HCT116 (cell line): ENCODE data around the gene DENND5A. TPM values are rescaled to one million over a fixed set of nuclear protein-coding genes. Genes with fewer than 3 reads are reported as not detected.

ENCODE experiments used
- ATAC-seq: fragments of 200-7000 bp; cut with Tn5 transposase; 2 replicates; pipeline ENCODE4 v1.9.1; 2020; ENCODE audit warnings: mild to moderate bottlenecking, moderate library complexity
- BruUV-seq: library from RNA; stranded (reverse); fragments of 400-500 nt; replicated peaks from 2 replicates; lab custom pipeline; 2021; lab: Mats Ljungman, UMichigan
- CTCF ChIA-PET: fragments of 300-600 bp; sonication (Branson Sonifier 250); formaldehyde crosslinking; loops from one replicate; lab custom pipeline; 2021; ENCODE audit warnings: antibody characterized with exemption; lab: Charles Lee
- POLR2A ChIA-PET: fragments of 300-600, 350-600 bp; sonication (Branson Sonifier 250); formaldehyde crosslinking; loops from one replicate; lab custom pipeline; 2021; ENCODE audit warnings: antibody characterized with exemption; lab: Charles Lee
- RAD21 ChIA-PET, 2 experiments: fragments of 300-600 bp; sonication (Branson Sonifier 250); formaldehyde crosslinking; loops; one replicate each; lab custom pipeline; 2023; ENCODE audit warnings: low total read pairs in 2 of 2; ENCODE audit not compliant: uncharacterized antibody in 2 of 2, unreplicated experiment in 2 of 2, low non-redundant PET in 1 of 2; lab: Charles Lee
- DNase-seq: peaks from one replicate; pipeline ENCODE4 v3.0.0-alpha.2; 2010; ENCODE audit warnings: low read depth, low spot score
- H2AFZ ChIP-seq: fragments of 200-600 bp; shearing (Covaris generic), sonication (generic); 2 replicates; pipeline ENCODE4 v1.6.1; 2017; ENCODE audit warnings: low read depth, mixed run types, mixed read lengths, antibody characterized with exemption, low read length; ENCODE audit not compliant: poor library complexity, severe bottlenecking
- H3K27ac ChIP-seq: 2 replicates; pipeline ENCODE4 v1.5.1; 2012; ENCODE audit warnings: low read depth, low read length
- H3K27me3 ChIP-seq: fragments of 200-600 bp; sonication (generic); 2 replicates; pipeline ENCODE4 v1.6.1; 2016; ENCODE audit warnings: mixed run types, low read length, mixed read lengths; ENCODE audit not compliant: insufficient read depth
- H3K36me3 ChIP-seq, 2 experiments: fragments of 200-500 bp in 1 of 2; fragments of 200-600 bp in 1 of 2; sonication (Bioruptor generic) in 1 of 2; sonication (generic) in 1 of 2; 2 replicates each; pipeline versions ENCODE4 v1.5.1 to v1.6.1; 2014 to 2016; ENCODE audit warnings: low read length in 2 of 2, inconsistent platforms in 1 of 2, mixed read lengths in 1 of 2, mixed run types in 1 of 2; ENCODE audit not compliant: insufficient read depth in 2 of 2, control insufficient read depth in 1 of 2
- H3K4me1 ChIP-seq, 2 experiments: fragments of 200-600 bp in 1 of 2; sonication (generic) in 1 of 2; 2 replicates each; pipeline versions ENCODE4 v1.5.1 to v1.6.1; 2012 to 2017; ENCODE audit warnings: low read length in 2 of 2, inconsistent platforms in 1 of 2, mild to moderate bottlenecking in 1 of 2, mixed read lengths in 1 of 2, mixed run types in 1 of 2, moderate library complexity in 1 of 2; ENCODE audit not compliant: insufficient read depth in 2 of 2, control insufficient read depth in 1 of 2
- H3K4me2 ChIP-seq: fragments of 200-600 bp; sonication (generic); 2 replicates; pipeline ENCODE4 v1.6.1; 2017; ENCODE audit warnings: mixed run types, low read length, mixed read lengths
- H3K4me3 ChIP-seq, 2 experiments: fragments of 200-600 bp in 1 of 2; sonication (generic) in 1 of 2; replicated peaks in 1 of 2; 2 replicates each; pipeline ENCODE4 v1.5.1; 2011 to 2016; ENCODE audit warnings: low read length in 2 of 2, control low read depth in 1 of 2, low read depth in 1 of 2, mild to moderate bottlenecking in 1 of 2, mixed read lengths in 1 of 2, mixed run types in 1 of 2
- H3K79me2 ChIP-seq: fragments of 200-600 bp; sonication (generic); 2 replicates; pipeline ENCODE4 v1.6.1; 2017; ENCODE audit warnings: mild to moderate bottlenecking, mixed run types, low read length, moderate library complexity, mixed read lengths; ENCODE audit not compliant: insufficient read depth
- H3K9ac ChIP-seq: fragments of 200-600 bp; sonication (generic); 2 replicates; pipeline ENCODE4 v1.6.1; 2016; ENCODE audit warnings: low read length, mixed read lengths
- H3K9me2 ChIP-seq: fragments of 200-600 bp; sonication (generic), shearing (Covaris generic); 2 replicates; pipeline ENCODE4 v1.6.1; 2017; ENCODE audit warnings: mixed run types, mild to moderate bottlenecking, moderate library complexity; ENCODE audit not compliant: insufficient read depth
- H3K9me3 ChIP-seq, 2 experiments: fragments of 200-500 bp in 1 of 2; fragments of 200-600 bp in 1 of 2; sonication (Bioruptor generic) in 1 of 2; sonication (generic) in 1 of 2; 2 replicates each; pipeline ENCODE4 v1.6.1; 2014 to 2017; ENCODE audit warnings: low read length in 2 of 2, mixed read lengths in 2 of 2, inconsistent platforms in 1 of 2, low read depth in 1 of 2, mild to moderate bottlenecking in 1 of 2, mixed run types in 1 of 2, moderate library complexity in 1 of 2; ENCODE audit not compliant: control insufficient read depth in 1 of 2, insufficient read depth in 1 of 2
- H4K20me1 ChIP-seq: fragments of 200-600 bp; sonication (generic), shearing (Covaris generic); 2 replicates; pipeline ENCODE4 v1.6.1; 2017; ENCODE audit warnings: mixed run types, mild to moderate bottlenecking, moderate library complexity; ENCODE audit not compliant: insufficient read depth
- CBX3 ChIP-seq: IDR thresholded peaks from 2 replicates; pipeline ENCODE4 v1.6.1; 2012; ENCODE audit warnings: low read depth
- CEBPB ChIP-seq: IDR thresholded peaks from 2 replicates; pipeline ENCODE4 v1.6.1; 2012; ENCODE audit warnings: low read depth
- EGR1 ChIP-seq: IDR thresholded peaks from 2 replicates; pipeline ENCODE4 v1.6.1; 2012; ENCODE audit warnings: low read depth
- ELF1 ChIP-seq: IDR thresholded peaks from 2 replicates; pipeline ENCODE4 v1.6.1; 2012; ENCODE audit warnings: low read depth, borderline replicate concordance
- EZH2 ChIP-seq: fragments of 200-600 bp; sonication (generic); IDR thresholded peaks from 2 replicates; pipeline ENCODE4 v1.6.1; 2017; ENCODE audit warnings: antibody characterized with exemption, mixed run types
- EZH2phosphoT487 ChIP-seq: fragments of 200-600 bp; IDR thresholded peaks from 2 replicates; pipeline ENCODE4 v1.6.1; 2018; ENCODE audit warnings: antibody characterized with exemption, borderline replicate concordance
- JUND ChIP-seq: IDR thresholded peaks from 2 replicates; pipeline ENCODE4 v1.6.1; 2012
- MAX ChIP-seq: IDR thresholded peaks from 2 replicates; pipeline ENCODE4 v1.6.1; 2012
- POLR2A ChIP-seq: IDR thresholded peaks from 2 replicates; pipeline ENCODE4 v1.7.0; 2011; ENCODE audit warnings: borderline replicate concordance; ENCODE audit not compliant: insufficient read depth, insufficient read length; ENCODE audit errors: extremely low read depth
- POLR2AphosphoS5 ChIP-seq: IDR thresholded peaks from 2 replicates; pipeline ENCODE4 v1.6.1; 2011; ENCODE audit warnings: mild to moderate bottlenecking, low read depth, low read length, moderate library complexity
- RAD21 ChIP-seq: IDR thresholded peaks from 2 replicates; pipeline ENCODE4 v1.6.1; 2012; ENCODE audit warnings: low read depth, mild to moderate bottlenecking
- SRF ChIP-seq: IDR thresholded peaks from 2 replicates; pipeline ENCODE4 v1.6.1; 2012; ENCODE audit warnings: low read depth
- YY1 ChIP-seq: IDR thresholded peaks from 2 replicates; pipeline ENCODE4 v1.6.1; 2011; ENCODE audit warnings: low read length, low read depth, moderate library complexity, mild to moderate bottlenecking; ENCODE audit not compliant: insufficient replicate concordance; ENCODE audit errors: extremely low read depth
- ZFX ChIP-seq: fragments of 450-650 bp; IDR thresholded peaks from 2 replicates; pipeline ENCODE4 v1.6.1; 2017
- intact Hi-C: fragments of 100-400 bp; cut with micrococcal nuclease; formaldehyde crosslinking; loops from 2 replicates; pipeline ENCODE4 v1.10.0; 2022
- total RNA-seq: library from RNA; stranded (reverse); gene quantifications from one replicate; pipeline ENCODE4 v1.2.1, GENCODE V29; 2021; ENCODE audit not compliant: unreplicated experiment
- TF ChIP-seq, protein P1 (sequence below), 3 experiments: fragments of 200-600 bp in 1 of 3; sonication (generic) in 1 of 3; IDR thresholded peaks in 2 of 3; conservative IDR thresholded peaks in 1 of 3; 2 replicates each; pipeline ENCODE4 v1.5.1; 2012 to 2017; ENCODE audit warnings: low read depth in 2 of 3, low read length in 2 of 3, antibody characterized with exemption in 1 of 3, borderline replicate concordance in 1 of 3, control low read depth in 1 of 3, mild to moderate bottlenecking in 1 of 3, mixed read lengths in 1 of 3, mixed run types in 1 of 3, moderate library complexity in 1 of 3; ENCODE audit not compliant: insufficient read depth in 1 of 3

Gene DENND5A
- total RNA-seq, 1 experiment from 2014 or later = 48.6 TPM

GRCh38 chr11:9266132-9266736 lies 1.1 kb upstream of the DENND5A start:
- Histone ChIP-seq H3K4me3 (peak overlapping the region in 1 of 2 experiments; percentile 83; a peak in 1 of 4 replicates), H3K4me2 (peak overlapping the region; percentile 95; the same call in 1 of the 2 replicates), H3K36me3 (no peaks in the 10 kb centered on the region), H3K9me3 (no peaks in the 10 kb centered on the region), H3K9ac (no peak overlapping the region), H4K20me1 (peaks cover 3% of the 10 kb centered on the region; the same call in 1 of the 2 replicates), H3K9me2 (peaks cover 4% of the 10 kb centered on the region; the same call in 1 of the 2 replicates), H3K79me2 (peaks cover 35% of the 10 kb centered on the region), H3K27me3 (no peaks in the 10 kb centered on the region), H2AFZ (no peak overlapping the region), H3K4me1 (peaks cover 6 to 29% of the 10 kb centered on the region in 2 experiments), H3K27ac (no peak overlapping the region)
- ChIA-PET RAD21 (interaction anchor here in 1 of 2 experiments (0.6 kb wide), 1 partner anchor 40 kb away, joined by 6 read pairs; no protein-coding TSS in a partner anchor), CTCF (no interaction called here), POLR2A (no interaction called here)
- intact Hi-C loops = no loop called here
- TSS peak; percentile 88 for BruUV-seq
- DNase-seq (no peak), ATAC-seq (no peak)
- TF ChIP-seq RAD21 = no peak
- no peak for TF ChIP-seq EGR1
- TF ChIP-seq JUND = no peak
- no peak for TF ChIP-seq CBX3
- no peak for TF ChIP-seq ELF1
- no peak for TF ChIP-seq MAX
- TF ChIP-seq YY1 = no peak
- TF ChIP-seq POLR2A = no peak
- TF ChIP-seq EZH2 = no peak
- no peak for TF ChIP-seq SRF
- TF ChIP-seq ZFX = no peak
- TF ChIP-seq CEBPB = no peak
- TF ChIP-seq EZH2phosphoT487 = no peak
- TF ChIP-seq, protein P1, sequence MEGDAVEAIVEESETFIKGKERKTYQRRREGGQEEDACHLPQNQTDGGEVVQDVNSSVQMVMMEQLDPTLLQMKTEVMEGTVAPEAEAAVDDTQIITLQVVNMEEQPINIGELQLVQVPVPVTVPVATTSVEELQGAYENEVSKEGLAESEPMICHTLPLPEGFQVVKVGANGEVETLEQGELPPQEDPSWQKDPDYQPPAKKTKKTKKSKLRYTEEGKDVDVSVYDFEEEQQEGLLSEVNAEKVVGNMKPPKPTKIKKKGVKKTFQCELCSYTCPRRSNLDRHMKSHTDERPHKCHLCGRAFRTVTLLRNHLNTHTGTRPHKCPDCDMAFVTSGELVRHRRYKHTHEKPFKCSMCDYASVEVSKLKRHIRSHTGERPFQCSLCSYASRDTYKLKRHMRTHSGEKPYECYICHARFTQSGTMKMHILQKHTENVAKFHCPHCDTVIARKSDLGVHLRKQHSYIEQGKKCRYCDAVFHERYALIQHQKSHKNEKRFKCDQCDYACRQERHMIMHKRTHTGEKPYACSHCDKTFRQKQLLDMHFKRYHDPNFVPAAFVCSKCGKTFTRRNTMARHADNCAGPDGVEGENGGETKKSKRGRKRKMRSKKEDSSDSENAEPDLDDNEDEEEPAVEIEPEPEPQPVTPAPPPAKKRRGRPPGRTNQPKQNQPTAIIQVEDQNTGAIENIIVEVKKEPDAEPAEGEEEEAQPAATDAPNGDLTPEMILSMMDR (IDR thresholded peaks at IDR 0.05 in 2 of 3, conservative IDR thresholded peaks at IDR 0.05 in 1 of 3; ENCODE audit: borderline replicate concordance in 1 of 3, insufficient read depth in 1 of 3, low read depth in 2 of 3, low read length in 2 of 3) = no peak
- TF ChIP-seq POLR2AphosphoS5 = no peak
- TF ChIP-seq, all 23 proteins: peak for 0
